ENCODE results near the gene MT1A.

DNA sequence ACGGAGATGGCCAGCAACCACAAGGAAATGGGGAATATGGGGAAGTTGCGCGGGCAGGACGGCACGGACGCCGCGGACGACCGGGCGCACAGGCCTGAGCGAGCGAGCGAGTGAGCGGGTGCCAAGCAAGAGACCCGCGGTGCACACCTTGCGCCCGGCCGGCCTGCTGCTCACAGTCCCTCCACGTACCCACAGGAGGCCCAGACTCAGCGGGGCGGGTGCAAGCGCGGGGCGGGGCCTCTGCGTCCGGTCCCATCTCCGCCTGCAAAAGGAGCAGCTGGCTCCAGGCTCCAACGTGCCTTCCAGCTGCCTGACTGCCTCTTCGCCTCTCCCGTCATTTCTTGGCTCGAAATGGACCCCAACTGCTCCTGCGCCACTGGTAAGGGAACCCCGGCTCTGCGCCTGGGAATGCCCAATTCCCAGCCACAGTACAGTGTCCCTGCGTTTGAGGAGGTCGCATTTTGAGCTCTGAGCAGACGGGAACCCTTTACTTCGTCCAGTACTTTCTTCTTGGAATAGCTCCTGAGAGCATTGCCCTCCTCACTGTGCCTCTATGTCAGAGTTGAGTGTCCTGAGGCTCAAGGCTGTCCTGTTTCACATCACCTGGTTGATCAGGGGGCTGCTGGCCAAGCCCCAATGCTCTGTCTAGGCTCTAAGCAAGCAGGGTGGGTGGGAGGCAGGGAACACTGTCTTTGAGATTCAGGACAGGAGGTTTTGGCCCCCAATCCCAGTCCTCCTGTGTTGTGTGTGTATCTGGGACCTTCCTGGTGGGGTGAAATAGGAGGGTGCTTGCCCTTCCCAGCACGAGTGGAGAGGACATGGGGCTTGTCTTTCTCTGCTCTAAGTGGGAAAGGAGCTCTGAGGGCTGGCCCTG is 21.0 kb upstream of the MT1A start:
- TF ChIP-seq ZNF121 (CRISPR knock-in tag; IDR thresholded peaks at IDR 0.05) (no peak), TP53 (CRISPR knock-in tag; IDR thresholded peaks at IDR 0.05) (0 out of 2 replicates have a peak, but pooled peaks have one; percentile 72), CREB1 (CRISPR knock-in tag; IDR thresholded peaks at IDR 0.05) (no peak)
- TF ChIP-seq, protein P1, sequence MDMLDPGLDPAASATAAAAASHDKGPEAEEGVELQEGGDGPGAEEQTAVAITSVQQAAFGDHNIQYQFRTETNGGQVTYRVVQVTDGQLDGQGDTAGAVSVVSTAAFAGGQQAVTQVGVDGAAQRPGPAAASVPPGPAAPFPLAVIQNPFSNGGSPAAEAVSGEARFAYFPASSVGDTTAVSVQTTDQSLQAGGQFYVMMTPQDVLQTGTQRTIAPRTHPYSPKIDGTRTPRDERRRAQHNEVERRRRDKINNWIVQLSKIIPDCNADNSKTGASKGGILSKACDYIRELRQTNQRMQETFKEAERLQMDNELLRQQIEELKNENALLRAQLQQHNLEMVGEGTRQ (CRISPR knock-in tag; IDR thresholded peaks at IDR 0.05), result no peak
- TF ChIP-seq, protein P2, sequence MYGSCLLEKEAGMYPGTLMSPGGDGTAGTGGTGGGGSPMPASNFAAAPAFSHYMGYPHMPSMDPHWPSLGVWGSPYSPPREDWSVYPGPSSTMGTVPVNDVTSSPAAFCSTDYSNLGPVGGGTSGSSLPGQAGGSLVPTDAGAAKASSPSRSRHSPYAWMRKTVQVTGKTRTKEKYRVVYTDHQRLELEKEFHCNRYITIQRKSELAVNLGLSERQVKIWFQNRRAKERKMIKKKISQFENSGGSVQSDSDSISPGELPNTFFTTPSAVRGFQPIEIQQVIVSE (CRISPR knock-in tag; IDR thresholded peaks at IDR 0.05; ENCODE audit: borderline replicate concordance), result no peak
